OCI-LY7 (cell line): ENCODE results near the gene HDAC4. TPM values are rescaled to one million over a fixed set of nuclear protein-coding genes. Genes with fewer than 3 reads are reported as not detected.

Experiments used
- BruUV-seq: library from RNA; stranded (reverse); fragments of 400-500 nt; replicated peaks from 2 replicates; lab custom pipeline; 2021; lab: Mats Ljungman, UMichigan
- CTCF ChIA-PET: fragments of 300-600 bp; sonication (Branson Sonifier 250); formaldehyde crosslinking; loops from one replicate; lab custom pipeline; 2022; ENCODE audit warnings: antibody characterized with exemption; ENCODE audit not compliant: unreplicated experiment; lab: Charles Lee
- POLR2A ChIA-PET: fragments of 300-600 bp; sonication (Branson Sonifier 250); formaldehyde crosslinking; loops from one replicate; lab custom pipeline; 2022; ENCODE audit warnings: antibody characterized with exemption; lab: Charles Lee
- DNase-seq: peaks from one replicate; pipeline ENCODE4 v3.0.0-alpha.2; 2015; ENCODE audit warnings: low spot score
- H2AFZ ChIP-seq: fragments of 200-600 bp; sonication (generic), shearing (Covaris generic); 2 replicates; pipeline ENCODE4 v1.6.1; 2014; ENCODE audit warnings: mild to moderate bottlenecking, antibody characterized with exemption, low read length, moderate library complexity
- H3K27ac ChIP-seq: fragments of 200-600 bp; sonication (generic); 2 replicates; pipeline ENCODE4 v1.5.1; 2014; ENCODE audit warnings: mixed run types, low read depth, mild to moderate bottlenecking, moderate library complexity, low read length, inconsistent platforms; ENCODE audit not compliant: poor library complexity, severe bottlenecking
- H3K36me3 ChIP-seq: fragments of 200-600 bp; sonication (generic); 2 replicates; pipeline ENCODE4 v1.6.1; 2014; ENCODE audit warnings: mild to moderate bottlenecking, antibody characterized with exemption, low read length, moderate library complexity, mixed read lengths; ENCODE audit not compliant: insufficient read depth
- H3K4me1 ChIP-seq: fragments of 200-600 bp; sonication (generic); 2 replicates; pipeline ENCODE4 v1.5.1; 2014; ENCODE audit warnings: mild to moderate bottlenecking, low read length; ENCODE audit not compliant: insufficient read depth, poor library complexity, severe bottlenecking
- H3K4me2 ChIP-seq: fragments of 200-600 bp; sonication (generic); 2 replicates; pipeline ENCODE4 v1.6.1; 2014; ENCODE audit warnings: mild to moderate bottlenecking, low read length
- H3K4me3 ChIP-seq: fragments of 200-600 bp; sonication (generic); 2 replicates; pipeline ENCODE4 v1.5.1; 2014; ENCODE audit warnings: mild to moderate bottlenecking, low read depth, low read length; ENCODE audit not compliant: poor library complexity, severe bottlenecking
- H3K79me2 ChIP-seq: fragments of 200-600 bp; sonication (generic); 2 replicates; pipeline ENCODE4 v1.6.1; 2016; ENCODE audit warnings: low read depth, mild to moderate bottlenecking, low read length, moderate library complexity, mixed read lengths; ENCODE audit not compliant: insufficient read depth
- H3K9me2 ChIP-seq: fragments of 200-600 bp; sonication (generic); 2 replicates; pipeline ENCODE4 v1.6.1; 2016; ENCODE audit warnings: mild to moderate bottlenecking, low read length, mixed read lengths; ENCODE audit not compliant: insufficient read depth
- H3K9me3 ChIP-seq: fragments of 200-600 bp; sonication (generic); 2 replicates; pipeline ENCODE4 v1.6.1; 2014; ENCODE audit warnings: mild to moderate bottlenecking, mixed run types, low read length, mixed read lengths
- H4K20me1 ChIP-seq: fragments of 200-600 bp; sonication (generic); 2 replicates; pipeline ENCODE4 v1.6.1; 2014; ENCODE audit warnings: mild to moderate bottlenecking, antibody characterized with exemption, low read length, moderate library complexity, mixed read lengths; ENCODE audit not compliant: insufficient read depth
- CTCF ChIP-seq: fragments of 200-600 bp; sonication (generic); conservative IDR thresholded peaks from 2 replicates; pipeline ENCODE4 v1.5.1; 2014; ENCODE audit warnings: mild to moderate bottlenecking, antibody characterized with exemption, low read length, moderate library complexity, mixed read lengths
- EZH2phosphoT487 ChIP-seq: fragments of 200-600 bp; sonication (generic); IDR thresholded peaks from 2 replicates; pipeline ENCODE4 v1.6.1; 2018; ENCODE audit warnings: low read depth, borderline replicate concordance, mild to moderate bottlenecking, mixed run types, antibody characterized with exemption, low read length, moderate library complexity, mixed read lengths
- intact Hi-C: fragments of 100-400 bp; cut with micrococcal nuclease; formaldehyde crosslinking; loops from one replicate; pipeline ENCODE4 v1.10.0; 2022; ENCODE audit not compliant: unreplicated experiment
- total RNA-seq, 2 experiments: library from RNA; depleted of rRNA in 1 of 2; stranded (reverse); fragments of >200 nt in 1 of 2; shearing (Covaris generic) in 1 of 2; gene quantifications; 2 replicates each; pipeline ENCODE4 v1.2.3, GENCODE V29; 2014 to 2022

The HDAC4 gene
- total RNA-seq, 2 experiments from 2014 or later: 10.2 to 20.6 TPM

- Histone ChIP-seq H3K4me3 (no peak overlapping the region), H3K79me2 (no peaks in the 10 kb centered on the region), H3K36me3 (no peaks in the 10 kb centered on the region), H4K20me1 (0 out of 2 replicates have a peak, but pooled peaks cover 19% of the 10 kb centered on the region), H3K9me2 (no peaks in the 10 kb centered on the region), H3K27ac (no peak overlapping the region), H3K4me1 (peaks cover 3% of the 10 kb centered on the region), H2AFZ (no peak overlapping the region), H3K4me2 (no peak overlapping the region), H3K9me3 (no peaks in the 10 kb centered on the region)
- intact Hi-C loops: no loop called here
- no TSS peak for BruUV-seq
- ChIA-PET CTCF (no interaction called here), POLR2A (no interaction called here)
- TF ChIP-seq CTCF: no peak
- no peak for TF ChIP-seq EZH2phosphoT487
- DNase-seq: no peak
Observed at GRCh38 chr2:239297142-239298004, 103.4 kb downstream of the HDAC4 start.

GRCh38 chr2:239296020-239296932 is 104.5 kb downstream of the HDAC4 start:
- Histone ChIP-seq H3K27ac (no peak overlapping the region), H4K20me1 (0 out of 2 replicates have a peak, but pooled peaks cover 20% of the 10 kb centered on the region), H3K4me1 (peaks cover 14% of the 10 kb centered on the region)

More at GRCh38 chr2:239296020-239296932, 104.5 kb downstream of the HDAC4 start:
- no peak overlapping the region for H3K4me2 ChIP-seq
- no peaks in the 10 kb centered on the region for H3K79me2 ChIP-seq
- POLR2A ChIA-PET: no interaction called here
- CTCF ChIA-PET: no interaction called here
- no peak overlapping the region for H3K4me3 ChIP-seq
- no TSS peak for BruUV-seq
- H2AFZ ChIP-seq: no peak overlapping the region
- DNase-seq: no peak
- no peaks in the 10 kb centered on the region for H3K9me3 ChIP-seq
- H3K36me3 ChIP-seq: no peaks in the 10 kb centered on the region
- no peaks in the 10 kb centered on the region for H3K9me2 ChIP-seq
- TF ChIP-seq CTCF: no peak
- TF ChIP-seq EZH2phosphoT487: no peak
- intact Hi-C loops: no loop called here
